Kidney epithelial cell (primary cell): ENCODE results near the gene COPA. TPM values are rescaled to one million over a fixed set of nuclear protein-coding genes. Genes with fewer than 3 reads are reported as not detected.
"Not testable (repeated sequence)": the region's sequence is repeated elsewhere in the genome, so short reads cannot be mapped to it uniquely, and the experiment has no call there.

Experiments used
- DNase-seq: peaks from one replicate; pipeline ENCODE4 v3.0.0-alpha.2; 2010; ENCODE audit warnings: low read depth
- H3K27me3 ChIP-seq: 2 replicates; pipeline ENCODE4 v1.6.0; 2011; ENCODE audit warnings: low read length; ENCODE audit not compliant: control insufficient read depth, insufficient read depth
- H3K36me3 ChIP-seq: 2 replicates; pipeline ENCODE4 v1.5.1; 2011; ENCODE audit warnings: low read length; ENCODE audit not compliant: control insufficient read depth, insufficient read depth
- H3K4me3 ChIP-seq: 2 replicates; pipeline ENCODE4 v1.5.1; 2011; ENCODE audit warnings: low read depth, mild to moderate bottlenecking, control low read depth, low read length
- total RNA-seq: library from RNA; depleted of rRNA; stranded (reverse); fragments of >200 nt; gene quantifications from 2 replicates; pipeline ENCODE4 v1.2.3, GENCODE V29; 2015
- TF ChIP-seq, protein P1 (sequence below): IDR thresholded peaks from 2 replicates; pipeline ENCODE4 v1.5.1; 2011; ENCODE audit warnings: mild to moderate bottlenecking, moderate library complexity, low read length, control low read depth, inconsistent platforms; ENCODE audit not compliant: insufficient read depth, poor library complexity, severe bottlenecking

The COPA gene
- total RNA-seq, 1 donor from 2014 or later = 130 TPM

GRCh38 chr1:160296036-160296435 is 47.0 kb downstream of the COPA start:
- DNase-seq = no peak
- no peaks in the 10 kb centered on the region for H3K27me3 ChIP-seq
- peaks cover 6% of the 10 kb centered on the region for H3K36me3 ChIP-seq
- no peak overlapping the region for H3K4me3 ChIP-seq
- TF ChIP-seq, protein P1, sequence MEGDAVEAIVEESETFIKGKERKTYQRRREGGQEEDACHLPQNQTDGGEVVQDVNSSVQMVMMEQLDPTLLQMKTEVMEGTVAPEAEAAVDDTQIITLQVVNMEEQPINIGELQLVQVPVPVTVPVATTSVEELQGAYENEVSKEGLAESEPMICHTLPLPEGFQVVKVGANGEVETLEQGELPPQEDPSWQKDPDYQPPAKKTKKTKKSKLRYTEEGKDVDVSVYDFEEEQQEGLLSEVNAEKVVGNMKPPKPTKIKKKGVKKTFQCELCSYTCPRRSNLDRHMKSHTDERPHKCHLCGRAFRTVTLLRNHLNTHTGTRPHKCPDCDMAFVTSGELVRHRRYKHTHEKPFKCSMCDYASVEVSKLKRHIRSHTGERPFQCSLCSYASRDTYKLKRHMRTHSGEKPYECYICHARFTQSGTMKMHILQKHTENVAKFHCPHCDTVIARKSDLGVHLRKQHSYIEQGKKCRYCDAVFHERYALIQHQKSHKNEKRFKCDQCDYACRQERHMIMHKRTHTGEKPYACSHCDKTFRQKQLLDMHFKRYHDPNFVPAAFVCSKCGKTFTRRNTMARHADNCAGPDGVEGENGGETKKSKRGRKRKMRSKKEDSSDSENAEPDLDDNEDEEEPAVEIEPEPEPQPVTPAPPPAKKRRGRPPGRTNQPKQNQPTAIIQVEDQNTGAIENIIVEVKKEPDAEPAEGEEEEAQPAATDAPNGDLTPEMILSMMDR = no peak

DNA sequence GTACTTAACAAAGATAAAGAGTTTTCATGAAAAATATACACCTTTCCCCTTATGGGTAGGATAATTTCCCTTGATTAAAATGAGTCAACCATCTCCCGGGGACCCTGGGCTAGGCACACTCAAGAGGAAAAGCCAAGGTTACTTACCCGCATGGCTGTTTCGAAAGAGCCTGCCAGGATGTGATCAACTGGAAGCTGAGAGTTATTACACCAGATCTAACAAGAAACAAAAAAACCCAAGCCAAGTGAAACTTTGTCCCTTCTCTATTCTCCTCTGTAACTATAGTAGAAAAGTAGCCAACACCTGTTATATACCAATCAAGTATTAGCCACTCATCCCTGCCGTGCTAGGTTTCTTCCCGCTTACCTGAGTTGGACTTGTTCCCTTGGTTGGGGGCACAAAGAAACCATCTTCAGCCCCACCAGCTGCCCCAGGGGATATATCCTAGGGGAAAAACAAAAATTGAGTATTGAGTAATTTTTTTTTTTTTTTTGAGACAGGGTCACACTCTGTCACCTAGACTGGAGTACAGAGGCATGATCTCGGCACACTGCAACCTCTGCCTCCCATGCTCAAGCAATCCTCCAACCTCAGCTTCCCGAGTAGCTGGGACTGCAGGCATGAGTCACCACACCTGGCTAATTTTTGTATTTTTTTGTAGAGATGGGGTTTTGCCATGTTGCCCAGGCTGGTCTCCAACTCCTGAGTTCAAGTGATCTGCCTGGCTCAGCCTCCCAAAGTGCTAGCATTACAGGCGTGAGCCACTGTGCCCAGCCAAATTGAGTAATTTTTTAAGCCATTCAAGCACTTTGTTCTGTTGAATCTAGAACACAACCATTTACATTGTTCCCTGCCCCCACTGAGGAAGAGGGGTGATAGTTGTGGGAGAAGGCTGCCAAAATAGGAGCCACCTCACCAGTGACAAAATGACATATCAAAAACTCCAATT is 49.8 kb downstream of the COPA start:
- peaks cover 7% of the 10 kb centered on the region for H3K36me3 ChIP-seq
- TF ChIP-seq, protein P1 = no peak
- H3K4me3 ChIP-seq = no peak overlapping the region
- no peaks in the 10 kb centered on the region for H3K27me3 ChIP-seq
- DNase-seq = no peak

DNA sequence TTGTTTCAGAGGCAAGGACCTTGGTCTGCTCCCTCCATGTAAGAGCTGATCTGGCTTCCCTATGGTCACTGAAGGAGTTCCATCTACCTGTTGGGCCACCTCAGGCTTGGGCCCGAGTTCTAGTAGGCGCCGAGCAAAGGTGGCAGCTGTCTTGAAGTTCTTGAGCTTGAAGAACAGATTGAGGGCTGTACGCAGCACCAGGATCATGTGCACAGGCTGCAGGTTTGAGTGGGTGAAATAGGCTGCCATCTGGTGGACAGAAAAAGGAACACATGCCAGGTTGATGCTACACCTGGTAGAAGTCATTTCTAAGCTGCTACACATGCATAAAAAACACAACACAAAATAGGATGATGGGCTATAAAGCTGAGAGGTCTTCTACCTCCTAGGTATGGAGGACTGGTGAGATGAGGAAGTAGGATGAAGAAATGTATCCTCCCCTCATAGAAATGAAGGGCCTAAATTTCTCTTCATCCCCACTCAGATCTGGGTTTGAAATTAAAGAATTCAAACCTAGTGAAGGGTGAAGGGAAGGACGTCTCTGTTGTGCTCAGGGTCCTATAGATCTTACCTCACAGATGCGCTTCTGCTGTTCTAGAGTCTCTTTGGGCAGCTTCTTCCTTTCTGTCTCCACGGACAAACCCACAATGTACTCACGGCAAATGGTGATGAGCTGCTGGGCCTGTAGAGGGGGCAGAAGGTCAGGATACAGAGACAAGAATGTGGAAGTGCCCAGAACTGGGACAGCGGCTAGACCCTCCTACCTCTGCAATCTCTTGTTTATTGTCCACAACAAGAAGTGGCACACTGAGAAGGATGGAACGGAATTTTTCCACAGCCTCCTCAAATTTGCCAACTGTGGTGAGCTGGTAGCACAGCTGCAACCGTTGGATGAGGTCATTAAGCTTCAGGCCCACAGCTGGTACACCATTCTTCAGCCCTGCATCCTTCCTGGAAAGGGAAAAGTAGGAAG is 51.5 kb downstream of the COPA start:
- TF ChIP-seq, protein P1 = peak; percentile 73
- Histone ChIP-seq H3K27me3 (no peaks in the 10 kb centered on the region), H3K4me3 (no peak overlapping the region), H3K36me3 (peaks cover 6% of the 10 kb centered on the region)
- peak; percentile 52 for DNase-seq

DNA sequence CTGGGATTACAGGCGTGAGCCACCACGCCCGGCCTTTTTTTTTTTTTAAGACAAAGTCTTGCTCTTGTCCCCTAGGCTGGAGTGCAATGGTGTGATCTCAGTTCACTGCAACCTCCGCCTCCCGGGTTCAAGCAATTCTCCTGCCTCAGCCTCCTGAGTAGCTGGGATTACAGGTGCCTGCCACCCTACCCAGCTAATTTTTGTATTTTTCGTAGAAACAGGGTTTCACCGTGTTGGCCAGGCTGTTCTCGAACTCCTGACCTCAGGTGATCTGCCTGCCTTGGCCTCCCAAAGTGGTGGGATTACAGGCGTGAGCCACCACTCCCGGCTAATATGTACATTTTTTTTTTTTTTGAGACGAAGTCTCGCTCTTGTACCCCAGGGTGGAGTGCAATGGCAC is 55.3 kb downstream of the COPA start:
- H3K4me3 ChIP-seq, DNase-seq, H3K36me3 ChIP-seq, H3K27me3 ChIP-seq: not testable (repeated sequence)

GRCh38 chr1:160285506-160285905 is 57.5 kb downstream of the COPA start:
- Histone ChIP-seq H3K4me3 (no peak overlapping the region), H3K36me3 (peaks cover 1% of the 10 kb centered on the region), H3K27me3 (no peaks in the 10 kb centered on the region)
- TF ChIP-seq, protein P1 = no peak
- DNase-seq = no peak
